NCI-H2107 (cell line): ENCODE results near the gene RBPMS2.

Source experiments
- DNase-seq: peaks from one replicate; lab custom pipeline; 2025; lab: John Stamatoyannopoulos, UW

The RBPMS2 gene

GRCh38 chr15:64691896-64692565, 83.4 kb downstream of the RBPMS2 start:
- DNase-seq, result no peak

GRCh38 chr15:64690578-64691296, 84.7 kb downstream of the RBPMS2 start:
- no peak for DNase-seq

GRCh38 chr15:64690008-64690407, 85.4 kb downstream of the RBPMS2 start:
- no peak for DNase-seq
